Chondrocyte (in vitro differentiated cells): ENCODE data around the gene POLR1E. TPM values are rescaled to one million over a fixed set of nuclear protein-coding genes. Genes with fewer than 3 reads are reported as not detected.

Experiments
- DNase-seq: peaks from one replicate; pipeline ENCODE4 v3.0.0; 2021; ENCODE audit warnings: mixed read lengths, low spot score
- H3K27ac Mint-ChIP-seq: one replicate; pipeline ENCODE4 v1.8.0; 2021; ENCODE audit warnings: mild to moderate bottlenecking, moderate library complexity, mixed read lengths; ENCODE audit not compliant: unreplicated experiment
- H3K27me3 Mint-ChIP-seq: 2 replicates; pipeline ENCODE4 v1.8.0; 2021; ENCODE audit warnings: low read depth, mixed read lengths
- H3K36me3 Mint-ChIP-seq: 2 replicates; pipeline ENCODE4 v1.8.0; 2021; ENCODE audit warnings: low read depth, mixed read lengths
- H3K4me1 Mint-ChIP-seq: 2 replicates; pipeline ENCODE4 v1.8.0; 2021; ENCODE audit warnings: low read depth, mild to moderate bottlenecking, mixed read lengths
- H3K4me3 Mint-ChIP-seq: one replicate; pipeline ENCODE4 v1.8.0; 2021; ENCODE audit warnings: mild to moderate bottlenecking, moderate library complexity, mixed read lengths; ENCODE audit not compliant: unreplicated experiment
- H3K9me3 Mint-ChIP-seq: 2 replicates; pipeline ENCODE4 v1.8.0; 2021; ENCODE audit warnings: low read depth, mixed read lengths
- CTCF ChIP-seq: fragments of 200-600 bp; sonication (generic); IDR thresholded peaks from 2 replicates; pipeline ENCODE4 v1.5.0; 2021; ENCODE audit warnings: antibody characterized with exemption, mild to moderate bottlenecking, moderate library complexity
- total RNA-seq: library from RNA; stranded (reverse); gene quantifications from 3 replicates; pipeline ENCODE4 v1.2.1, GENCODE V29; 2021

Gene POLR1E
- total RNA-seq, 1 donor from 2014 or later, result 12.7 TPM

GRCh38 chr9:37480759-37481158 lies 5.0 kb upstream of the POLR1E start:
- Mint-ChIP-seq H3K27me3 (peaks cover 7% of the 10 kb centered on the region), H3K36me3 (no peaks in the 10 kb centered on the region), H3K9me3 (no peaks in the 10 kb centered on the region), H3K4me3 (no peak overlapping the region), H3K27ac (no peak overlapping the region), H3K4me1 (peaks cover 8% of the 10 kb centered on the region)
- TF ChIP-seq CTCF, result no peak
- no peak for DNase-seq

- Mint-ChIP-seq H3K36me3 (peaks cover 7% of the 10 kb centered on the region), H3K4me3 (peak overlapping the region; percentile 79), H3K27me3 (no peaks in the 10 kb centered on the region), H3K4me1 (peaks cover 28% of the 10 kb centered on the region), H3K27ac (peak overlapping the region; percentile 66), H3K9me3 (no peaks in the 10 kb centered on the region)
- DNase-seq, result no peak
- no peak for TF ChIP-seq CTCF
Observed at GRCh38 chr9:37486256-37486615, 488 bp downstream of the POLR1E start.

GRCh38 chr9:37486616-37487548 lies 1.1 kb downstream of the POLR1E start:
- TF ChIP-seq CTCF, result no peak
- peak overlapping the region; percentile 79 for H3K4me3 Mint-ChIP-seq
- H3K9me3 Mint-ChIP-seq, result no peaks in the 10 kb centered on the region
- H3K27me3 Mint-ChIP-seq, result no peaks in the 10 kb centered on the region
- peak overlapping the region; percentile 82 for H3K27ac Mint-ChIP-seq
- DNase-seq, result no peak
- H3K4me1 Mint-ChIP-seq, result peaks cover 28% of the 10 kb centered on the region
- H3K36me3 Mint-ChIP-seq, result peaks cover 7% of the 10 kb centered on the region

- Mint-ChIP-seq H3K27me3 (no peaks in the 10 kb centered on the region), H3K27ac (no peak overlapping the region), H3K4me3 (no peak overlapping the region), H3K4me1 (peaks cover 10% of the 10 kb centered on the region), H3K36me3 (peaks cover 29% of the 10 kb centered on the region), H3K9me3 (no peaks in the 10 kb centered on the region)
- no peak for DNase-seq
- TF ChIP-seq CTCF, result no peak
Observed at GRCh38 chr9:37491939-37492338, 6.2 kb downstream of the POLR1E start.

- no peak for DNase-seq
- peak overlapping the region; percentile 29 for H3K27ac Mint-ChIP-seq
- peaks cover 30% of the 10 kb centered on the region for H3K36me3 Mint-ChIP-seq
- no peak overlapping the region for H3K4me3 Mint-ChIP-seq
- H3K9me3 Mint-ChIP-seq, result no peaks in the 10 kb centered on the region
- H3K4me1 Mint-ChIP-seq, result no peaks in the 10 kb centered on the region
- no peak for TF ChIP-seq CTCF
- H3K27me3 Mint-ChIP-seq, result no peaks in the 10 kb centered on the region
Observed at GRCh38 chr9:37495571-37495970, 9.8 kb downstream of the POLR1E start.
